ENCODE data around the gene HELQ. TPM values are rescaled to one million over a fixed set of nuclear protein-coding genes. Genes with fewer than 3 reads are reported as not detected.
"Not testable (repeated sequence)": the region's sequence is repeated elsewhere in the genome, so short reads cannot be mapped to it uniquely, and the experiment has no call there.

The HELQ gene
- total RNA-seq, 1 donor from 2014 or later, result 7.0 TPM

DNA sequence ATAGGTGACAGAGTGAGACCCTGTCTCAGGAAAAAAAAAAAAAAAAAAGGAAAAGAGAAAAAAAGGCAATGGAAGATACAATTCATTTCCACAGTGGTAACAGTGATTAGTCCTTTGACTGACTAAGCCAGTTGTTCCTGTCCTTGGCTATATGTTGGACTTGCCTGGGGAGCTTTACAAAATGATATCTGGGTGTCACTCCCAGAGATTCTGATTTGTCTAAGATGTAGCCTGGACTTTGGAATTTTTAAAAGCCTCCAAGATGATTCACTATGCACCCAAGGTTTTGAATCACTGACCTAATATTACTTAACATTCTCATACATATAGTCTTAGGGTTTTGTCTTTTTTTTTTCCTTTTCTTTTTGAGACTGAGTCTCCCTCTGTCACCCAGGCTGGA, 16.9 kb downstream of the HELQ start:
- no peak for DNase-seq (ENCODE audit: extremely low read depth, low read depth, low spot score)

DNA sequence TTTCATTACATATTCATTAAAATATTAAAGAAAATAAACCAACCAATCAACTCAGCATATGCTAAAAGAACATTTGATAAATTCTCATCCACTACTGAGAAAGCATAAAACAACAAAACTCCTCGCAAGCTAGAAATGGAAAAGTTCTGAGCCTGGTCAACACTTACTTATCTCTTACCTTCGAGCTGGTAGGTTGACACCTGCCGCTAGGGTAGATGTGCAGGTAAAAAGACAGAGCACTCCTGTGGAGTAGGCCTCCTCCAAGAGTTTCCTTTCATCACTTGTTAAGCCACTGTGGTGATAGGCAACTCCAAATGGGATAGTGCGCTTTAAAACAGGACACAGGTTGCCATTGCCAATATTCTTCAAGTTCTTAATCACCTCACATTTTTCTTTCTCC, 18.9 kb downstream of the HELQ start:
- DNase-seq (ENCODE audit: extremely low read depth, low read depth, low spot score), result no peak

DNA sequence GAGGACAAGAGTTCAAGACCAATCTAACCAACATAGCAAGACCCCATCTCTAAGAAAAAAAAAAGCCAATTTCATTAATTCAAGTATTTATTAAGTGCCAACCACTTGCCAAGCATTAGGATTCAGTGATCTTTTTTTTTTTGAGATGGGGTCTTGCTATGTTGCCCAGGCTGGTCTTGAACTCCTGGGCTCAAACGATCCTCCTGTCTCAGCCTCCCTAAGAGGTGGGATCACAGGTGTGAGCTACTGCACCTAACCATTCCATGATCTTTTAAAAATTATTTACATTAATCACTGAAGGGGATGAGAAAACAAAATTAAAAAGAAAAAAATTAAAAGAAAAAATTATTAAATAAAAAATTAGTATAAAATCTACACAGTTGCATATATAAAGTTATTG, 24.4 kb downstream of the HELQ start:
- no peak for DNase-seq (ENCODE audit: extremely low read depth, low read depth, low spot score)

DNA sequence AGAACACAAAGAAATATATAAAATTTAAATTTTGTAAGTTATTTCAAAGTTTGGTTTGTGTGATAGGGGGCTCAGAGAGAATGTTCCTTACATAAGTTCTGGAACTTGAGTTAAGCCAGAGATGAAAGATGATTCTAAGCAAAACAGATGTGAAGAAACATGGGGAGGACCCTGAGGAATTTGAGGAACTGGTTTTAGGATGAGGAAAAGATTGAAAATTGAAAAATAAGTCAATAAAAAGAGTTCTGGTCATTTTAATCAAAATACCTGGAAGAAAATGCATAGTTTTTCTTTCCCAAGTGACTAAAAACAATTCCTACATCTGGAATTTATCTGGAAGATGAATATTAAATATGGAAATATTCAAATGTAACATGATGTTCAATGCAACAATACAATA, 37.4 kb downstream of the HELQ start:
- DNase-seq (ENCODE audit: extremely low read depth, low read depth, low spot score), result no peak

GRCh38 chr4:83417566-83417965, 38.1 kb downstream of the HELQ start:
- no peak for DNase-seq (ENCODE audit: extremely low read depth, low read depth, low spot score)

GRCh38 chr4:83413676-83414075, 41.9 kb downstream of the HELQ start:
- no peak for DNase-seq (ENCODE audit: extremely low read depth, low read depth, low spot score)

- DNase-seq (ENCODE audit: extremely low read depth, low read depth, low spot score), result no peak
These were observed 46.7 kb downstream of the HELQ start for GRCh38 chr4:83408908-83409307.

GRCh38 chr4:83405844-83406816, 49.5 kb downstream of the HELQ start:
- no peak for DNase-seq (ENCODE audit: extremely low read depth, low read depth, low spot score)

DNA sequence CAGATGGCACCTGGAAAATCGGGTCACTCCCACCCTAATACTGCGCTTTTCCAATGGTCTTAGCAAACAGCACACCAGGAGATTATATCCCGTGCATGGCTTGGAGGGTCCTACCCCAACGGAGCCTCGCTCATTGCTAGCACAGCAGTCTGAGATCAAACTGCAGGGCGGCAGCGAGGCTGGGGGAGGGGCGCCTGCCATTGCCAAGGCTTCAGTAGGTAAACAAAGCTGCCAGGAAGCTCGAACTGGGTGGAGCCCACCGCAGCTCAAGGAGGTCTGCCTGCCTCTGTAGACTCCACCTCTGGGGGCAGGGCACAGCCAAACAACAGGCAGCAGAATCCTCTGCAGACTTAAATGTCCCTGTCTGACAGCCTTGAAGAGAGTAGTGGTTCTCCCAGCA, 57.5 kb downstream of the HELQ start:
- not testable (repeated sequence) for DNase-seq (ENCODE audit: extremely low read depth, low read depth, low spot score)

DNA sequence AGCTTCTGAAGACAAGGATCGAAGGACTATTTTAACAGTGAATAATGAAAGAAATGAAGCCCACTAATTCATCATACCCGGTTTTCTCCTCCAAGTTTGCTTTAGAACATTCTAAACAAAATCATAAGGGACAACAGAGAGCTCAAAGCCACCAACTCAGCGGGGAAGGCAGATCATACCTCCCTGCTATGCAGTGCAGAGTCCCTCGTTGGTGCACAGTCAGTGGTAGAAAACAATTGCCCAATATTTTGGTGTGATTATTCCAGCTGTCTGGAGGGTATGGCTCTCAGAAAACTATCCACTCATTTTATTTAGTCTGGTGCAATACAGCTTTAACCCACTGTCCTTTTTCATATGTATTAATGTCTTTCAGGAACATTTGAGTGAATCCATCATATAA, 61.7 kb downstream of the HELQ start:
- no peak for DNase-seq (ENCODE audit: extremely low read depth, low read depth, low spot score)

DNA sequence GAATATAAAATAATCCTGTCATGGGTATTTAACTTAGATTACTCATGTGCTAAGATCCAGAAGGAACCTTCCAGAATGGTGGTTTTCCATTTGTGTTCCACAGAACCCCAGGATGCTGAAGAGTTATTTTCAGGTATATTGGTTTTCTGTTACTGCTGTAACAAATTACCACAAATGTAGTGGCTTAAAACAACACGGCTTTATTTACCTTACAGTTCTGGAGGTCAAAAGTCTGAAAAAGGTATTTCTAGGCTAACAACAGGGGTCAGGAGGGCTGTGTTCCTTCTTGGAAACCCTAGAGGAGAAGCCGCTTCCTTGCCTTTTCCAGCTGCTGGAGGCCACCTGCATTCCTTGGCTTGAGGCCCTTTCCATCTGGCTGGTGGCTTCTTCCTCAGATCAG, 63.1 kb downstream of the HELQ start:
- no peak for DNase-seq (ENCODE audit: extremely low read depth, low read depth, low spot score)

DNA sequence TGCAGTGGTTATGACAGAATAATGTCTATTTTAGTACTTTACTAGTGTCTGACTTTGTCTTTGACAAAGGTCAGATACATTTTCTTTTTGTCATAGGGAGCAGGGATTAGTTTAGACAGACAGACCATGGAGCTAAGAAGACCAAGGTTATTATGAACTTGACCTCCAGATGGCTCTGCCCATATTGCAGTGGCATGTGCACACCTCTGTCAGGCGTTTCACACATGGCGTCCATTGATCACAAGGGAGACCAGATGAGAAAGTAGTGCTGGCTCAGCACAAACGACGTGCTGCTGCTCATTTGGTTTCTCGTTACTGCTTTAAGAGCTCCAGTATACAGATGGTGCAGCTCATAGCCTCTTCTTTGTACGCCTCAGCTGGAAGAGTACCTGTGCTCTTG, 64.7 kb downstream of the HELQ start:
- DNase-seq (ENCODE audit: extremely low read depth, low read depth, low spot score), result no peak

DNA sequence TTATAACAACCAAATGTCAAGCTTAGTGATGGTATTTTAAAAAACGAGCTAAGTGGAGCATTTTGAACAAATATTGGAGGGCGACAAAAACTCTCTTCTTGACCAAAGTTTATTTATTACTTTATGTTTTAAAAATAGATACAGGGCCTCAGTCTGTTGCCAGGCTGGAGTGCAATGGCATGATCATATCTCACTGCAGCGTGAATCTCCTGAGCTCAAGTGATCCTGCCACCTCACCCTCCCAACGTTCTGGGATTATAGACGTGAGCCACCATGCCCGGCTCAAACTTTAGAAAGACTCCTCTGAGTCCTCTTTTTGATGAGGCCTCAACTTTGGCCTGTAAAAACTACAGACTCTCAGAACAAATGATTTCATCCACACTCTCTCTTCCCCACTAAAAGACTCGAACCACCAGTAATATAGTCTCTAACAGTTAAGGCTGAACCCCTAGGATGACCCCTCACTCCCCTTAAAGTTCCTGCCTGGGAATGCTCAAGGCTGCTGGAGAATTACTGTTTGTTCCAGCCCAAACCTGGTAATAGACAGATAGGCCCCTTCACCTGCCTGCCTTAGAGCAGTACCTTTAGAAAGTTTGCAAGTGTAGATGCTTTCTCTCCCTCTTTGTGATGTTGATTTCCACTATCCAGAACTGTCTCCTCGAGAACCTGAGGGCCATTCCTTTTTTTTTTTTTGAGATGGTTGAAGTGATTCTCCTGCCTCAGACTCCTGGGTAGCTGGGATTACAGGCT, 65.7 kb downstream of the HELQ start:
- DNase-seq (ENCODE audit: extremely low read depth, low read depth, low spot score), result no peak

DNA sequence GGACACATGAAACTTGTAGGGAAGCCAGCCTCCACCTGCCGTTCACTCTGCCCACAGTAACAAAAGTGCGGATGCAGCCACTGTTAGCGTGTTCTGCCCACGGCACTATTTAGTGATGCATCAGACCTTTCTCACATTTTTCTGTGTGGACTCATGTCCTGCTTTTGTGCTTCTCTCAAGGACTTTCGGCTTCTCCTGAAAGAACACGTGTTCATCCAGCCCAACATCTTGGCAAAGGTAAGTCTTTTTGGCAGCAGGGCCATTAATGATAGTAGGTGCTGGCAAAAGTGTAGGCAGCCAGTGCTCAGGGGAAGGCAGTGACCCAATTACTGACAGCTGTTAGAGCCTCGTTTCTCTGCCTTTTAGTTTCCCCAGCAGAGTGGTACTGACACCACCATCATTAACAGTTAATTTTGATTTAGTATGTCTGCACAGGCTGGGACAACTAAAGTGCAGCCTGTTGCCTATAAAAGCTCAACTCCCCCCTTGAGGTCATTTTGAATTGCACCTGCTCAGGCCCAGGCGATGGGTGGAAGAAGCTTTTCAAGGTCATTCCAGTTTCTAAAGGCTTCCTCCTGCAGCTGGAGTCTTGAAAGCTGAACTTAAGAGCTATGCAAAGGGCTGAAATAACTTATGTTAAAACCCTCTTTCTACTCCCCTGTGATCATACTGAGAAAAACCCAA, 66.4 kb downstream of the HELQ start:
- no peak for DNase-seq (ENCODE audit: extremely low read depth, low read depth, low spot score)

DNA sequence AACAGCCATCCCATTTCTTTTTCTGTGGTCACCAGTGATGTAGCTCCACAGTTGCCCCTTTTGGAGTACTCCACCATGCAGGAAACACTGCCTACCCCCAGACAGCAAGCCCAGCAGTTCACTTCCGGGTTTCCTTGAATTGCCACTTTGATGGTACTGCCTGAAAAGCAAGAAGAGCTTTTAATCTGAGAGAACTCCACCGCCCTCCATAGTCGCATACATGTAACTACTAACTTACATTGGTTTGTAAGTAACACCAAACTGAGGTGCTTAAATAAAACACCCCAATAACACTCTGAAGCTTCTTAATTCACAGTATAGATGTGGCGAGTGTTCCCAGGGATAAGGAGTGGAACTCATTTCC, 67.3 kb downstream of the HELQ start:
- no peak for DNase-seq (ENCODE audit: extremely low read depth, low read depth, low spot score)

GRCh38 chr4:83387476-83388312, 67.9 kb downstream of the HELQ start:
- DNase-seq (ENCODE audit: extremely low read depth, low read depth, low spot score), result no peak

- no peak for DNase-seq (ENCODE audit: extremely low read depth, low read depth, low spot score)
These were observed 68.6 kb downstream of the HELQ start for GRCh38 chr4:83387012-83387411.

GRCh38 chr4:83382850-83383249, 72.8 kb downstream of the HELQ start:
- DNase-seq (ENCODE audit: extremely low read depth, low read depth, low spot score), result no peak

- DNase-seq (ENCODE audit: extremely low read depth, low read depth, low spot score), result no peak
These were observed 74.5 kb downstream of the HELQ start for GRCh38 chr4:83381173-83381572.

- DNase-seq (ENCODE audit: extremely low read depth, low read depth, low spot score), result no peak
These were observed 77.2 kb downstream of the HELQ start for GRCh38 chr4:83378419-83378818.

DNA sequence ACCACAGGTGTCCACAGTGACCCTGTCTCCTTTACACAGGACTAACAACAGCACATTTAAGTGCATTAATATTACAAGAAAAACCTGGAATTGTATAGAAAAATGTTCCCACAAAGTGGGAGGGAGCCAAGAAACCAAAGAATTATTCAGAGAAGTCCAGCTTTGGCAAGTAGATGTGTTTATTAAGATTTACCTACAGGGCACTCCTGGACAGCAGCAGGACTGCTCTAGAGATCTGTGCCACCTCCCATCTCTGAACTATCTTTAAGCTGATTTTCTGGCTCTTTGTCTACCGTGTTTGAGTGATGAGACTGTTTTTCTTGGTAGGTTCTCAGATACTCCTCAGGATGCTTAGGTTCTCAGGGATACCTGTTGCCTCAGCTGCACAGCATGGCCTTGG, 82.7 kb downstream of the HELQ start:
- DNase-seq (ENCODE audit: extremely low read depth, low read depth, low spot score), result no peak

Data from glomerular endothelial cell (primary cell).